ENCODE results near the gene CCDC116. TPM values are rescaled to one million over a fixed set of nuclear protein-coding genes. Genes with fewer than 3 reads are reported as not detected.

CCDC116 gene
- total and polyA plus RNA-seq, 2 experiments from 2014 or later = 0.30 to 1.5 TPM

DNA sequence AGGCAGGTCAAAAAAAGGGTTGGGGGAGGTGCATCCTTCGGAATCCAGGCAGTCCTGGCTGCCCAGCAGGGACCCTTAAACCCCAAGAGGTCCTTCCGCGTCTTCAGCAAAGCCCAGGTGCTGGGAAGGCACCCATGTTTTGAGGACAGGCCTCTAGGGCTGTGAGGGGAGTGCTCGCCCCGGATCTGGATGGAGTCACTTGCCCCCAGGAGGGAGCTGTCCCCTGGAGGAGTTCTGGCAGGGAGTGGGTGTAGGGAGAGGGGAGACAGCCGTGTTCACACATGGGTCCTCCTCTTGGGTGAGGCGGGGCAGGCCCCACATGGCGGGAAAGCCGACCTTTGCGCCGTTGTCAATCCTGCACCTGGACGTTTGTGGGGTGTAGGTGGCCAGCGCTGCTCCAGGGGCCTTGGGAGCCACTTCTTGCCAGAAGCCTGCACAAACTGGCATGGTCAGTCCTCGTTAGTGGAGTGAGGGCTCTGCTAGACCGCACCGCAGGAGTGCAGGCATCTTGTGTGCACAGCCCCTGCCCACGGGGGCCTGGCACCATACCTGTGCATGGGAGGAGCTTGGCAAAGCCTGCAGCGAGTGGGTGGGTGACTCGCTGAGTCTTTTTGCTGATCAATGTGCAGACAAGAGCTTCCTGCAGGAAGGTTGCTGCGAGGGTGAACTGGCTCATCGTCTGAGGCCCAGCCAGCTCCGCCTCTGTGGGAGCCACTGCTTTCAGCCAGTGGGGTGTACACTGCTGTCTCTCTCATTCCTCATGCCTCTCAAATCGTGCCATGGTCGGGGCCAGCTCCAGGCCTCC is 49.2 kb downstream of the CCDC116 start:
- Histone ChIP-seq H3K9me3 (ENCODE audit: low read depth) (no peaks in the 10 kb centered on the region), H2AFZ (no peak overlapping the region), H4K20me1 (ENCODE audit: insufficient read depth, poor library complexity, severe bottlenecking) (no peaks in the 10 kb centered on the region), H3K27me3 (no peaks in the 10 kb centered on the region), H3K9me2 (replicated peaks; ENCODE audit: insufficient read depth) (no peaks in the 10 kb centered on the region), H3K4me3 (no peak overlapping the region), H3K27ac (no peak overlapping the region), H3K79me2 (no peaks in the 10 kb centered on the region), H3K4me2 (no peak overlapping the region), H3K36me3 (replicated peaks; ENCODE audit: insufficient read depth, low read depth) (no peaks in the 10 kb centered on the region), H3K4me1 (ENCODE audit: insufficient read depth) (no peaks in the 10 kb centered on the region)
- TF ChIP-seq EZH2 (IDR thresholded peaks at IDR 0.05; ENCODE audit: borderline replicate concordance) (no peak), EZH2phosphoT487 (IDR thresholded peaks at IDR 0.05; ENCODE audit: low read depth, severe bottlenecking, unreplicated experiment) (no peak)
- TF ChIP-seq, protein P1, sequence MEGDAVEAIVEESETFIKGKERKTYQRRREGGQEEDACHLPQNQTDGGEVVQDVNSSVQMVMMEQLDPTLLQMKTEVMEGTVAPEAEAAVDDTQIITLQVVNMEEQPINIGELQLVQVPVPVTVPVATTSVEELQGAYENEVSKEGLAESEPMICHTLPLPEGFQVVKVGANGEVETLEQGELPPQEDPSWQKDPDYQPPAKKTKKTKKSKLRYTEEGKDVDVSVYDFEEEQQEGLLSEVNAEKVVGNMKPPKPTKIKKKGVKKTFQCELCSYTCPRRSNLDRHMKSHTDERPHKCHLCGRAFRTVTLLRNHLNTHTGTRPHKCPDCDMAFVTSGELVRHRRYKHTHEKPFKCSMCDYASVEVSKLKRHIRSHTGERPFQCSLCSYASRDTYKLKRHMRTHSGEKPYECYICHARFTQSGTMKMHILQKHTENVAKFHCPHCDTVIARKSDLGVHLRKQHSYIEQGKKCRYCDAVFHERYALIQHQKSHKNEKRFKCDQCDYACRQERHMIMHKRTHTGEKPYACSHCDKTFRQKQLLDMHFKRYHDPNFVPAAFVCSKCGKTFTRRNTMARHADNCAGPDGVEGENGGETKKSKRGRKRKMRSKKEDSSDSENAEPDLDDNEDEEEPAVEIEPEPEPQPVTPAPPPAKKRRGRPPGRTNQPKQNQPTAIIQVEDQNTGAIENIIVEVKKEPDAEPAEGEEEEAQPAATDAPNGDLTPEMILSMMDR (IDR thresholded peaks at IDR 0.05; ENCODE audit: poor library complexity) = no peak
- DNase-seq (ENCODE audit: low spot score) = peak; percentile 2
- WGBS (ENCODE audit: low lambda C conversion rate, missing lambda C conversion rate) = 86% methylated on average over 24 of the region's 24 CpGs

DNA sequence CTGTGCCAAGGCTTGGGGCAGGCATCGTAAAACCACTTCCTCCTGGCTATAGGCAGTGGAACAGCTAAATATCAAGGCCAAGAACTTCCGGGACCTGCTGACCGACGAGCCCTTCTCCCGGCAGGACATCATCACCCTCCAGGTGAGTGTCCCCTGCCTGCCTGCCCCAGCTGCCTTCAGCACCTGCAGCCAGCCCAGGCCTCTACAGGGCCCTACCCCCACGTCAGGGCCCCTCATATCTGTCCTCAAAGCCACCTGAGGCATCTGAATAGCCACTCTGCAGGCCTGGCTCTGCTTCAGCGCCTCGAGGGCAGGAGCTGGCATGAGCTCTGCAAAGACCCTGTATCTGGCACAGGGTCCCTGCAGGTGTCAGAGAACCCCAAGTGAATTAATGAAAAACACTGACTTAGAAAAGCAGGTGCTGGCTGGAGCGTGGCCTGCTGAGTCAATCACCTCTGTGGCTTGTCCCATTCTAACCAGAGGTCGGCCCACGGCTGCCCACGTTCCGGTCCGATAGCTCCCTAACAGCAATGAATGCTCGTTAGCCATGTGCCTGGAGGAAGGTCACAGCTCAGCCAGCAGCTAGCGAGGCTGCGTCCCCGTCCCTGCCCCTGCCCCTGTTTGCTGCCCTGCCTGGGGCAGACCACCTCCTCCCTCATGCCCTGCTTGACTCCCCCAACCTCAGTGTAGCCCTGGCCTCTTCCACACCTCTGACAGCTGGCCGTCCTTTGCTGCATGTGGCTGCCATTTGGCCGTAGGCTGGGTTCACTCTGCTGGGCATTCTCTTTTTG is 50.0 kb downstream of the CCDC116 start:
- no peaks in the 10 kb centered on the region for H3K27me3 ChIP-seq

DNA sequence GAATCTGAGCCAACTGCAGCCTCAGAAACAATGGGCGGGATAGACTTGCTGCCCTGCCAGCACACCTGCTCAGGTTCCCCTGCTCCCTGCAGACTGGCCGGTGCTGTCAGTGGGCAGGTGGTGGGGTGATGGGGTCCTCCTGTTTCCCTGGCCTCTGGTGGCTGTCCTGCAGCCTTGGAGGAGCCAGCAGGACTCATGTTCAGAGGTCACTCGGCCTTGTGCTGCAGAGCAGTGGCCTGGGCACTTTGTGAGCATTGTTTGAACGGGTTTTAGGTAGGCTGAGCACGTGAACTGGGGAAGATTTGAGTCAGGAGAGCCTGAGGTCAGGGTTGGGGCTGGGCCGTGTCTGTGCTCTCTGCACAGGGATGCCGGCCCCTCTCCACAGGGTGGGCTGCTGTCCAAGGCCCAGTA is 50.8 kb downstream of the CCDC116 start:
- no peaks in the 10 kb centered on the region for H4K20me1 ChIP-seq (ENCODE audit: insufficient read depth, poor library complexity, severe bottlenecking)
- H3K4me1 ChIP-seq (ENCODE audit: insufficient read depth) = no peaks in the 10 kb centered on the region
- no peaks in the 10 kb centered on the region for H3K27me3 ChIP-seq
- H3K36me3 ChIP-seq (replicated peaks; ENCODE audit: insufficient read depth, low read depth) = no peaks in the 10 kb centered on the region
- H3K79me2 ChIP-seq = no peaks in the 10 kb centered on the region
- no peak overlapping the region for H2AFZ ChIP-seq
- TF ChIP-seq EZH2phosphoT487 (IDR thresholded peaks at IDR 0.05; ENCODE audit: low read depth, severe bottlenecking, unreplicated experiment) (no peak), EZH2 (IDR thresholded peaks at IDR 0.05; ENCODE audit: borderline replicate concordance) (no peak)
- TF ChIP-seq, protein P1 (IDR thresholded peaks at IDR 0.05; ENCODE audit: poor library complexity) = no peak
- no peaks in the 10 kb centered on the region for H3K9me2 ChIP-seq (replicated peaks; ENCODE audit: insufficient read depth)
- no peaks in the 10 kb centered on the region for H3K9me3 ChIP-seq (ENCODE audit: low read depth)
- H3K27ac ChIP-seq = no peak overlapping the region
- DNase-seq (ENCODE audit: low spot score) = peak; percentile 2
- WGBS (ENCODE audit: low lambda C conversion rate, missing lambda C conversion rate) = 99% methylated on average over 7 of the region's 7 CpGs
- no peak overlapping the region for H3K4me2 ChIP-seq
- H3K4me3 ChIP-seq = no peak overlapping the region

More for the DNA sequence above, 50.0 kb downstream of the CCDC116 start:
- WGBS (ENCODE audit: low lambda C conversion rate, missing lambda C conversion rate) = 96% methylated on average over 18 of the region's 20 CpGs
- no peaks in the 10 kb centered on the region for H3K9me3 ChIP-seq (ENCODE audit: low read depth)
- H3K36me3 ChIP-seq (replicated peaks; ENCODE audit: insufficient read depth, low read depth) = no peaks in the 10 kb centered on the region
- TF ChIP-seq, protein P1 (IDR thresholded peaks at IDR 0.05; ENCODE audit: poor library complexity) = no peak
- TF ChIP-seq EZH2 (IDR thresholded peaks at IDR 0.05; ENCODE audit: borderline replicate concordance) = no peak
- TF ChIP-seq EZH2phosphoT487 (IDR thresholded peaks at IDR 0.05; ENCODE audit: low read depth, severe bottlenecking, unreplicated experiment) = no peak
- H2AFZ ChIP-seq = no peak overlapping the region
- no peak overlapping the region for H3K4me2 ChIP-seq
- H3K27ac ChIP-seq = no peak overlapping the region
- no peak for DNase-seq (ENCODE audit: low spot score)
- no peaks in the 10 kb centered on the region for H3K4me1 ChIP-seq (ENCODE audit: insufficient read depth)
- no peaks in the 10 kb centered on the region for H3K79me2 ChIP-seq
- no peak overlapping the region for H3K4me3 ChIP-seq
- H3K9me2 ChIP-seq (replicated peaks; ENCODE audit: insufficient read depth) = no peaks in the 10 kb centered on the region
- H4K20me1 ChIP-seq (ENCODE audit: insufficient read depth, poor library complexity, severe bottlenecking) = no peaks in the 10 kb centered on the region

All from hepatocyte (in vitro differentiated cells).